Renal cortical epithelial cell (primary cell): Measurements from ENCODE around the gene RPGR. TPM values are rescaled to one million over a fixed set of nuclear protein-coding genes. Genes with fewer than 3 reads are reported as not detected.

ENCODE experiments used
- DNase-seq: peaks from one replicate; pipeline ENCODE4 v3.0.0-alpha.2; 2011; ENCODE audit warnings: low read depth
- total RNA-seq: library from RNA; depleted of rRNA; stranded (reverse); fragments of >200 nt; gene quantifications from 2 replicates; pipeline ENCODE4 v1.2.3, GENCODE V29; 2014

The RPGR gene
- total RNA-seq, result 4.5 and 7.2 TPM in 2 replicates

GRCh38 chrX:38327007-38327774 is at the start of gene RPGR:
TSS of gene RPGR (minus strand) at chrX:38327509. CDS start at chrX:38327367, 142 bp downstream.
- peak; percentile 78 for DNase-seq

GRCh38 chrX:38376747-38377146 is 49.4 kb upstream of the RPGR start:
- DNase-seq, result no peak

- DNase-seq, result peak; percentile 7
These were observed 48.6 kb upstream of the RPGR start for GRCh38 chrX:38375891-38376290.

- DNase-seq, result no peak
These were observed 47.1 kb upstream of the RPGR start for GRCh38 chrX:38374431-38374830.

GRCh38 chrX:38371641-38372040 is 44.3 kb upstream of the RPGR start:
- no peak for DNase-seq

GRCh38 chrX:38368774-38369173 is 41.5 kb upstream of the RPGR start:
- DNase-seq, result no peak

- no peak for DNase-seq
These were observed 38.6 kb upstream of the RPGR start for GRCh38 chrX:38365954-38366353.

- no peak for DNase-seq
These were observed 35.7 kb upstream of the RPGR start for GRCh38 chrX:38363046-38363445.

- DNase-seq, result no peak
These were observed 30.7 kb upstream of the RPGR start for GRCh38 chrX:38357747-38358673.

GRCh38 chrX:38356401-38356800 is 29.1 kb upstream of the RPGR start:
- no peak for DNase-seq

- no peak for DNase-seq
These were observed 25.1 kb upstream of the RPGR start, which contains the start of gene OTC for GRCh38 chrX:38352362-38352761. TSS of gene OTC (plus strand) at chrX:38352604. CDS start at chrX:38352697, 93 bp downstream.

GRCh38 chrX:38351346-38351745 is 24.0 kb upstream of the RPGR start:
- no peak for DNase-seq

GRCh38 chrX:38347136-38347535 is 19.8 kb upstream of the RPGR start:
- DNase-seq, result peak; percentile 92

GRCh38 chrX:38346150-38346549 is 18.8 kb upstream of the RPGR start:
- no peak for DNase-seq

GRCh38 chrX:38342853-38343778 is 15.8 kb upstream of the RPGR start:
- no peak for DNase-seq

GRCh38 chrX:38341442-38341841 is 14.1 kb upstream of the RPGR start:
- DNase-seq, result no peak

- DNase-seq, result no peak
These were observed 9.4 kb upstream of the RPGR start for GRCh38 chrX:38336538-38337240.

GRCh38 chrX:38335382-38335781 is 8.1 kb upstream of the RPGR start:
- DNase-seq, result no peak

- DNase-seq, result no peak
These were observed 5.2 kb upstream of the RPGR start for GRCh38 chrX:38332505-38332904.

GRCh38 chrX:38327775-38328081 is 419 bp upstream of the RPGR start:
- DNase-seq, result no peak

- DNase-seq, result no peak
These were observed 1.2 kb downstream of the RPGR start for GRCh38 chrX:38326086-38326485.
